HL-60 (cell line): Measurements from ENCODE around the gene DACH2.

ENCODE experiments used
- POLR2AphosphoS5 ChIP-seq: IDR thresholded peaks from 2 replicates; pipeline ENCODE4 v1.6.1; 2012; ENCODE audit warnings: low read depth
- SPI1 ChIP-seq: IDR thresholded peaks from 2 replicates; pipeline ENCODE4 v1.6.1; 2012; ENCODE audit warnings: low read depth, mild to moderate bottlenecking, borderline replicate concordance
- TF ChIP-seq, protein P1 (sequence below): IDR thresholded peaks from one replicate; pipeline ENCODE4 v1.5.1; 2011; ENCODE audit warnings: low read length, control low read depth, inconsistent platforms; ENCODE audit not compliant: insufficient read depth
- TF ChIP-seq, protein P2 (sequence below): IDR thresholded peaks from 2 replicates; pipeline ENCODE4 v1.6.1; 2012; ENCODE audit warnings: low read depth; ENCODE audit not compliant: insufficient replicate concordance

DNA sequence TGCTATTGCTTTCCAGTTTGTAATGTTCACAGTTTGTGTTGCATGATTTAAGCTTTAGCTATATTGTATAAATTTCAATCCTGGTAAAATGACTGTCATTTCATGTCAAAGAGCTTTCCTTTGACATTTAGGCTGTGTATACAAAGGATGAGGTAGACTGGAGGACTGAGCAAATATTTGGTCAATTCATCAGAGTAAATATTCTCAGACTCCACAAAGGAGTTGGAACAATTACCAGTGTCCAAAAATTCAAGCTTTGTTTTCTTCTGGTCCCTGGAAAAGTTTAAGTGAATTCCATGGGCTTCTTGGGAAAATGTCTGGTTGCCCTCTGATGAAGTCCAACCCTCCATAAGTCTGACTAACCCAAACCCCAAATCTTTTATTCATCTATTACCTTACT is 682.4 kb downstream of the DACH2 start:
- TF ChIP-seq, protein P1, sequence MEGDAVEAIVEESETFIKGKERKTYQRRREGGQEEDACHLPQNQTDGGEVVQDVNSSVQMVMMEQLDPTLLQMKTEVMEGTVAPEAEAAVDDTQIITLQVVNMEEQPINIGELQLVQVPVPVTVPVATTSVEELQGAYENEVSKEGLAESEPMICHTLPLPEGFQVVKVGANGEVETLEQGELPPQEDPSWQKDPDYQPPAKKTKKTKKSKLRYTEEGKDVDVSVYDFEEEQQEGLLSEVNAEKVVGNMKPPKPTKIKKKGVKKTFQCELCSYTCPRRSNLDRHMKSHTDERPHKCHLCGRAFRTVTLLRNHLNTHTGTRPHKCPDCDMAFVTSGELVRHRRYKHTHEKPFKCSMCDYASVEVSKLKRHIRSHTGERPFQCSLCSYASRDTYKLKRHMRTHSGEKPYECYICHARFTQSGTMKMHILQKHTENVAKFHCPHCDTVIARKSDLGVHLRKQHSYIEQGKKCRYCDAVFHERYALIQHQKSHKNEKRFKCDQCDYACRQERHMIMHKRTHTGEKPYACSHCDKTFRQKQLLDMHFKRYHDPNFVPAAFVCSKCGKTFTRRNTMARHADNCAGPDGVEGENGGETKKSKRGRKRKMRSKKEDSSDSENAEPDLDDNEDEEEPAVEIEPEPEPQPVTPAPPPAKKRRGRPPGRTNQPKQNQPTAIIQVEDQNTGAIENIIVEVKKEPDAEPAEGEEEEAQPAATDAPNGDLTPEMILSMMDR: no peak
- TF ChIP-seq POLR2AphosphoS5 (no peak), SPI1 (no peak)
- TF ChIP-seq, protein P2, sequence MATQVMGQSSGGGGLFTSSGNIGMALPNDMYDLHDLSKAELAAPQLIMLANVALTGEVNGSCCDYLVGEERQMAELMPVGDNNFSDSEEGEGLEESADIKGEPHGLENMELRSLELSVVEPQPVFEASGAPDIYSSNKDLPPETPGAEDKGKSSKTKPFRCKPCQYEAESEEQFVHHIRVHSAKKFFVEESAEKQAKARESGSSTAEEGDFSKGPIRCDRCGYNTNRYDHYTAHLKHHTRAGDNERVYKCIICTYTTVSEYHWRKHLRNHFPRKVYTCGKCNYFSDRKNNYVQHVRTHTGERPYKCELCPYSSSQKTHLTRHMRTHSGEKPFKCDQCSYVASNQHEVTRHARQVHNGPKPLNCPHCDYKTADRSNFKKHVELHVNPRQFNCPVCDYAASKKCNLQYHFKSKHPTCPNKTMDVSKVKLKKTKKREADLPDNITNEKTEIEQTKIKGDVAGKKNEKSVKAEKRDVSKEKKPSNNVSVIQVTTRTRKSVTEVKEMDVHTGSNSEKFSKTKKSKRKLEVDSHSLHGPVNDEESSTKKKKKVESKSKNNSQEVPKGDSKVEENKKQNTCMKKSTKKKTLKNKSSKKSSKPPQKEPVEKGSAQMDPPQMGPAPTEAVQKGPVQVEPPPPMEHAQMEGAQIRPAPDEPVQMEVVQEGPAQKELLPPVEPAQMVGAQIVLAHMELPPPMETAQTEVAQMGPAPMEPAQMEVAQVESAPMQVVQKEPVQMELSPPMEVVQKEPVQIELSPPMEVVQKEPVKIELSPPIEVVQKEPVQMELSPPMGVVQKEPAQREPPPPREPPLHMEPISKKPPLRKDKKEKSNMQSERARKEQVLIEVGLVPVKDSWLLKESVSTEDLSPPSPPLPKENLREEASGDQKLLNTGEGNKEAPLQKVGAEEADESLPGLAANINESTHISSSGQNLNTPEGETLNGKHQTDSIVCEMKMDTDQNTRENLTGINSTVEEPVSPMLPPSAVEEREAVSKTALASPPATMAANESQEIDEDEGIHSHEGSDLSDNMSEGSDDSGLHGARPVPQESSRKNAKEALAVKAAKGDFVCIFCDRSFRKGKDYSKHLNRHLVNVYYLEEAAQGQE: no peak
